ENCODE measurements around the gene AFAP1L2. TPM values are rescaled to one million over a fixed set of nuclear protein-coding genes. Genes with fewer than 3 reads are reported as not detected.
"Not testable (repeated sequence)": the region's sequence is repeated elsewhere in the genome, so short reads cannot be mapped to it uniquely, and the experiment has no call there.

Gene AFAP1L2
- total RNA-seq, 1 donor: 7.3 TPM

- no peak overlapping the region for H3K4me3 ChIP-seq (ENCODE audit: low read depth, low read length)
- DNase-seq (ENCODE audit: low read depth): peak; percentile 89
- TF ChIP-seq CTCF (IDR thresholded peaks at IDR 0.05; ENCODE audit: insufficient read depth, low read depth, low read length): no peak
Measured at GRCh38 chr10:114356751-114357514, 47.4 kb downstream of the AFAP1L2 start.

- no peak overlapping the region for H3K4me3 ChIP-seq (ENCODE audit: low read depth, low read length)
- no peak for DNase-seq (ENCODE audit: low read depth)
- TF ChIP-seq CTCF (IDR thresholded peaks at IDR 0.05; ENCODE audit: insufficient read depth, low read depth, low read length): no peak
Measured at GRCh38 chr10:114356126-114356525, 48.2 kb downstream of the AFAP1L2 start.

DNA sequence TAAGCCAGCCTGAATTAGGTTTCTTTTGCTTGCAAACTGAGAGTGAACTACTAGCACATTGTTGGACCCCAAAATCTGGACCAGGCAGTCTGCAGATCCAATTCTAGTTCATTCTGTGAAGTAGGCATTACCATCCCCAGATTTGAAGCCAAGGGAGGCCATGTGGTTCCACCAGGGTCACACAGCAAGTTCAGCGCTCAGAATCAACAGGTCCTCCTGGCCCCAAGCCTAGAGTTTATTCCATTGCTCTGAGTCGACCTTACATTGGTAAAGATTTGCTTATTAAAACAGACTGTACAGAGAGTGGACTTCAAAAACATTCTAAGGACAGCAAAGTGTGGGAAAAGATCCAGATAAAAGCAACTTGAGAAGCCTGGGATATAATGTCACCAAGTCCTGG, 50.9 kb downstream of the AFAP1L2 start:
- no peak for TF ChIP-seq CTCF (IDR thresholded peaks at IDR 0.05; ENCODE audit: insufficient read depth, low read depth, low read length)
- no peak overlapping the region for H3K4me3 ChIP-seq (ENCODE audit: low read depth, low read length)
- DNase-seq (ENCODE audit: low read depth): no peak

- no peak for TF ChIP-seq CTCF (IDR thresholded peaks at IDR 0.05; ENCODE audit: insufficient read depth, low read depth, low read length)
- no peak for DNase-seq (ENCODE audit: low read depth)
- no peak overlapping the region for H3K4me3 ChIP-seq (ENCODE audit: low read depth, low read length)
Measured at GRCh38 chr10:114352653-114353298, 51.5 kb downstream of the AFAP1L2 start.

- H3K4me3 ChIP-seq (ENCODE audit: low read depth, low read length): no peak overlapping the region
- no peak for DNase-seq (ENCODE audit: low read depth)
- no peak for TF ChIP-seq CTCF (IDR thresholded peaks at IDR 0.05; ENCODE audit: insufficient read depth, low read depth, low read length)
Measured at GRCh38 chr10:114350751-114351150, 53.6 kb downstream of the AFAP1L2 start.

- no peak overlapping the region for H3K4me3 ChIP-seq (ENCODE audit: low read depth, low read length)
- DNase-seq (ENCODE audit: low read depth): peak; percentile 99
- TF ChIP-seq CTCF (IDR thresholded peaks at IDR 0.05; ENCODE audit: insufficient read depth, low read depth, low read length): no peak
Measured at GRCh38 chr10:114349522-114350215, 54.6 kb downstream of the AFAP1L2 start.

DNA sequence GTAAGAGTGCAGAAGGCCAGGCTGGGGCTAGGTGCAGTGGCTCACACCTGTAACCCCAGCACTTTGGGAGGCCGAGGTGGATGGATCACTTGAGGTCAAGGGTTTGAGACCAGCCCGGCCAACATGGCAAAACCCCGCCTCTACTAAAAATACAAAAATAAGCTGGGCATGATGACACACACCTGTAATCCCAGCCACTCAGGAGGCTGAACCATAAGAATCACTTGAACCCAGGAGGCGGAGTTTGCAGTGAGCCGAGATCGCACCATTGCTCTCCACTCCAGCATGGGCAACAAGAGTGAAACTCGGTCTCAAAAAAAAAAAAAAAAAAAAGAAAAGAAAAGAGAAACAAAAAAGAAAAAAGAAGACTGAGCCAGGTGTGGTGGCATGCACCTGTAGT, 55.2 kb downstream of the AFAP1L2 start:
- not testable (repeated sequence) for DNase-seq (ENCODE audit: low read depth); H3K4me3 ChIP-seq (ENCODE audit: low read depth, low read length)
